Measurements from ENCODE around the gene SCN2A. TPM values are rescaled to one million over a fixed set of nuclear protein-coding genes. Genes with fewer than 3 reads are reported as not detected.

Gene SCN2A
- total RNA-seq, 1 experiment from 2014 or later = 0.24 TPM

GRCh38 chr2:165219481-165219880, 19.7 kb upstream of the SCN2A start:
- H3K4me2 ChIP-seq (ENCODE audit: insufficient read depth, insufficient read length, low read length) = no peak overlapping the region
- H3K9ac ChIP-seq (ENCODE audit: extremely low read depth, insufficient read length, low read length) = no peak overlapping the region
- Mint-ChIP-seq H3K36me3 (ENCODE audit: insufficient read depth in 1 of 3, low read depth in 3 of 3) (peaks cover 0 to 1% (median 0%) of the 10 kb centered on the region in 3 experiments; a peak in 1 of 7 replicates), H3K9me3 (no peaks in the 10 kb centered on the region), H3K4me1 (peaks cover 4 to 7% of the 10 kb centered on the region in 2 experiments; a peak in 2 of 4 replicates), H3K27ac (no peak overlapping the region; a peak in 1 of 7 replicates), H3K27me3 (ENCODE audit: low read depth) (no peaks in the 10 kb centered on the region), H3K4me3 (no peak overlapping the region)
- H3K23ac ChIP-seq (ENCODE audit: insufficient read length, low read depth, low read length) = no peak overlapping the region
- no peaks in the 10 kb centered on the region for H3K79me1 ChIP-seq (ENCODE audit: insufficient read depth, low read depth, low read length, poor library complexity, severe bottlenecking)
- H2AK5ac ChIP-seq (ENCODE audit: insufficient read length, low read length) = no peak overlapping the region
- H2BK20ac ChIP-seq (ENCODE audit: low read depth, low read length, poor library complexity, severe bottlenecking) = no peak overlapping the region
- H3K79me2 ChIP-seq (ENCODE audit: insufficient read depth, low read length) = no peaks in the 10 kb centered on the region
- H3K56ac ChIP-seq (ENCODE audit: insufficient read length, low read depth, low read length) = no peak overlapping the region
- H2BK5ac ChIP-seq (ENCODE audit: insufficient read length, low read length) = no peak overlapping the region
- no peak overlapping the region for H2BK15ac ChIP-seq (ENCODE audit: low read depth, low read length)
- no peak overlapping the region for H4K8ac ChIP-seq (replicated peaks; ENCODE audit: insufficient read length, low read depth, low read length)
- TF ChIP-seq CTCF (conservative IDR thresholded peaks at IDR 0.05) = no peak
- no peak overlapping the region for H4K5ac ChIP-seq (ENCODE audit: insufficient read length, low read depth, low read length)
- no peak overlapping the region for H3T11ph ChIP-seq (ENCODE audit: low read length)
- H3K27ac ChIP-seq (ENCODE audit: insufficient read length, low read depth, low read length) = no peak overlapping the region
- no peaks in the 10 kb centered on the region for H3K27me3 ChIP-seq (ENCODE audit: insufficient read depth, low read length)
- no peaks in the 10 kb centered on the region; the same call in 1 of the 2 replicates for H3K4me1 ChIP-seq (ENCODE audit: insufficient read depth, low read length)
- peak; percentile 23 for DNase-seq
- no peak overlapping the region for H2AFZ ChIP-seq (ENCODE audit: low read length)
- H3K9me3 ChIP-seq (ENCODE audit: control insufficient read depth, low read depth, low read length) = no peaks in the 10 kb centered on the region
- WGBS (ENCODE audit: extremely low coverage, insufficient read length, low lambda C conversion rate) = no CpG with 5 or more reads among the region's 3 CpGs
- H3K14ac ChIP-seq (ENCODE audit: insufficient read depth, low read length) = no peak overlapping the region
- no peak overlapping the region for H4K91ac ChIP-seq (ENCODE audit: insufficient read length, low read depth, low read length)
- no peak overlapping the region for H3K18ac ChIP-seq (ENCODE audit: insufficient read length, low read depth, low read length)
- no peaks in the 10 kb centered on the region for H3K23me2 ChIP-seq (ENCODE audit: insufficient read length, low read depth, low read length, poor library complexity, severe bottlenecking)
- H4K20me1 ChIP-seq (ENCODE audit: control insufficient read depth, insufficient read depth, insufficient read length) = no peaks in the 10 kb centered on the region
- H2BK120ac ChIP-seq (ENCODE audit: low read depth, low read length, poor library complexity, severe bottlenecking) = no peak overlapping the region
- no peak overlapping the region for H3K4ac ChIP-seq (ENCODE audit: low read depth, low read length)
- H2BK12ac ChIP-seq (ENCODE audit: insufficient read length, low read depth, low read length) = no peak overlapping the region

Measured in H9 (cell line).